T-helper 2 cell treated with Interferon-gamma antibody and Interleukin-4, amounts not matched to agents 5 μg/mL and 100 μg/mL, for 36 hours (primary cell): Measurements from ENCODE around the gene DGKB.
"Not testable (repeated sequence)": the region's sequence is repeated elsewhere in the genome, so short reads cannot be mapped to it uniquely, and the experiment has no call there.

ENCODE experiments used
- DNase-seq: peaks from one replicate; pipeline ENCODE4 v3.0.0; 2021; ENCODE audit warnings: low spot score
- H3K27ac Mint-ChIP-seq: one replicate; pipeline ENCODE4 v1.8.0; 2021; ENCODE audit warnings: mild to moderate bottlenecking, mixed read lengths
- H3K27me3 Mint-ChIP-seq: one replicate; pipeline ENCODE4 v1.8.0; 2021; ENCODE audit warnings: low read depth, mixed read lengths
- H3K36me3 Mint-ChIP-seq: one replicate; pipeline ENCODE4 v1.8.0; 2021; ENCODE audit warnings: low read depth, mixed read lengths
- H3K4me1 Mint-ChIP-seq: one replicate; pipeline ENCODE4 v1.8.0; 2021; ENCODE audit warnings: low read depth, mixed read lengths
- H3K4me3 Mint-ChIP-seq: one replicate; pipeline ENCODE4 v1.8.0; 2022; ENCODE audit warnings: mild to moderate bottlenecking, moderate library complexity, mixed read lengths
- H3K9me3 Mint-ChIP-seq: one replicate; pipeline ENCODE4 v1.8.0; 2021; ENCODE audit warnings: mixed read lengths

Gene DGKB

DNA sequence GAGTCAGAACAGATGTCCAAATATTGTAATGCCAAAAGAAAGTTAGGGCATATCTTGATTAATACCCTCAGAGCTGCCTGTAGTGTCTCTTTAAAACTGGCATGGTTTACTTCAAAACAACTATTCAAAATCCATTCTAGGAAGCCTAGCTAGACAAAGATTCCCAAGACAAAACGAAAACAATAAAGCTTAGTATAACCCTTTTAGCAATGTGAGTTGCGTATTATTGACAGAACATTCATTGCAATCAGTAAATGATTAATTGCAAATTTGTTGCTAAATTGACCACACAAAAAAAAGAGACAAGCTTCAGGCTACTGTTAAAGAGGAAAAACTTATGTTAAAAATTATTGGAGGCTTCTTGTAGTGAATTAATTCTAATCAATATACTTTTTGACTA lies 406.9 kb downstream of the DGKB start:
- H3K4me3 Mint-ChIP-seq: no peak overlapping the region
- peaks cover 6% of the 10 kb centered on the region for H3K9me3 Mint-ChIP-seq
- H3K4me1 Mint-ChIP-seq: no peaks in the 10 kb centered on the region
- H3K27ac Mint-ChIP-seq: no peak overlapping the region
- DNase-seq: no peak
- no peaks in the 10 kb centered on the region for H3K27me3 Mint-ChIP-seq
- no peaks in the 10 kb centered on the region for H3K36me3 Mint-ChIP-seq

DNA sequence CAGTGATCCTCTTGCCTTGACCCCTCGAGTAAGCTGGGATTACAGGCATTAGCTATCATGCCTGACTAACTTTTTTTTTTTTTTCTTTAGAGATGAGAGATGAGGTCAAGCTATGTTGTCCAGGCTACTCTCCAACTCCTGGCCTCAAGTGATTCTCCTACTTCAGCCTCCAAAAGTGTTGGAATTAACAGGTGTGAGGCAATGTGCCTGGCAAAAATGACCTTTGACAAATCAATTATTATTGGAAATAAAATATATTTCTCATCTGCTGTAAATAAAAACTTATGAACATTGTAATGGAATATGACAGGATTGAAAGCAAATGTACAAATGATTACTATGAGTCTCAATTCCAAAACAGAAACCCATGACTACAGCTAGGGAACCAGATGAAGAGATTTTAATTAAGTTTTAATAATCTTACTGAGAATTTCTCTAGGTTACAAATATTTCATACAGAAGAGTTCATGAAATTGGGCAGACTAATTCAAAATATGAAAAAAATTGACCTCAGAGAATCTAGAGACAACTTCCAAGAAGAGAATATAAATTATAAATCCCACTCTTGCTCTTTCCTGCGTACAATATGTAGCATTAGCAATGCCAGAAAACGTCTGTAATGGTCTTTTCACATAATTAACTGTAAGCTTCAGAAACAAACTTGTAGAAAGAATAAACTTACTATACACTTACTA lies 414.7 kb downstream of the DGKB start:
- Mint-ChIP-seq H3K9me3 (peaks cover 10% of the 10 kb centered on the region), H3K36me3 (no peaks in the 10 kb centered on the region), H3K4me3 (no peak overlapping the region), H3K27ac (no peak overlapping the region), H3K4me1 (no peaks in the 10 kb centered on the region), H3K27me3 (no peaks in the 10 kb centered on the region)
- DNase-seq: no peak

DNA sequence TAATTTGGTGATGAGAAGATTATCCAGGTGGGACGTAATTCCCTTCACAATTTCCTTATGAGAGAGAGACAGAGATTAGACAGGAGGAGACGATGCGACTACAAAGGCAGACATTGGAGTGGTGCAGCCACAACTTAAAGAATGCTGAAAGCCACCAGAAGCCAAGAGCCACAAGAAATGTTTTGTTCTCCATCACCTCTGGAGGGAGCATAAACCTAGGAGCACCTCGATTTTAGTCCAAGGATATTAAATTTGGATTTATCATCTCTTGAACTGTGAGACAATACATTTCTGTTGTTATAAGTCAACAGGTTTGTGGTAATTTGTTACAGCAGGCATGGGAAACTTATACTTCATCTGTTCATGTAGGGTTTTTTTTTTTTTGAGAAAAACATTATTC lies 418.9 kb downstream of the DGKB start:
- Mint-ChIP-seq H3K36me3 (no peaks in the 10 kb centered on the region), H3K4me3 (no peak overlapping the region), H3K27ac (no peak overlapping the region), H3K27me3 (no peaks in the 10 kb centered on the region), H3K9me3 (peaks cover 10% of the 10 kb centered on the region), H3K4me1 (no peaks in the 10 kb centered on the region)
- no peak for DNase-seq

DNA sequence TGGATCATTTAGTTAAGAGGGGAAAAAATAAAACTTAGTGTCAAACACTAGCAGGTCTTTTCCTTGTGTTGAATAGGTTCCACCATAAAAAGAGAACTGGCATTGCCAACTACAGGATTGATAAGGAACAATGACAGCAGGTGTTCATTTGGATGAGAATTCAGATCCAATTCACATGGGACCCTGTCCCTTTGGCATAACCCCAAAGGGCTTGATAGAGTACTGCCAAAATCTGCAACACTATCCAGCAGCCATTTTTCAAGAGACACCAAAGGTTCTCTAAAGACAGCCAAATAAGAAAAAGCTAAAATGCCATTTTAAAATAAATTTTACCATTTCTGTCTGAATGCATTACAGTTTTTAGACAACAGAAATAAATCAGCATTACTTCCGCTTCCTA lies 422.3 kb downstream of the DGKB start:
- Mint-ChIP-seq H3K27me3 (no peaks in the 10 kb centered on the region), H3K36me3 (no peaks in the 10 kb centered on the region), H3K4me3 (no peak overlapping the region), H3K9me3 (peaks cover 5% of the 10 kb centered on the region), H3K4me1 (no peaks in the 10 kb centered on the region), H3K27ac (no peak overlapping the region)
- DNase-seq: no peak

DNA sequence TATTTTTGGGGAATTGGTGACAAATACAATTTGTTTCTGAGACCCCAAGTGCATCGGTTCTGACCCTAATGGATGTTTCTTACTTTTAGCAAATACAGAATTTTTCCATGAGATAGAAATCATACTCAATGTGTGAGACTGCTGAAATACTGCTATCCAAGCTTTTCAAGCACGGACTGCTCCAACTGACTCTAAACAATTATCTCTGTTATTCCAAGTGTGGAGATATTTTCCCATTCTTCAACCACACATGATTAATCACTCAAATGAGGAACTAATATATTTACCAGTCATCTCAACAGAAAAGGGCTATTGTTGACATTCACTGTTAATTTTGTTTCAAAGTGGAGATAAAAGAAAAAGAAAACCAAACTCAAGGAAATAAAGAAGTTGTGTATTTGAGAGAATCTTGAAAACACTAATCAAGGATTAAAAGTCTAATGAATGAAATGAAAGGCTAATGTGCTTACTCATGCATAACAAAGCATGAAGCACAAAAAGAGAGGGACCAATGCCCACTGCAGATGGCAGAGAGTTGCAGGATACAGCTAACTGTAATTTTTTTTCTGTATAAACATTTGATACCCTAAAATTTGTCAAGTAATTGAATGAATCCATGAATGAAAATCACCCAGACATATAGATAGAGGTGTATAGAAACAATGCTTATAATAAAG lies 423.6 kb downstream of the DGKB start:
- Mint-ChIP-seq H3K9me3 (peaks cover 9% of the 10 kb centered on the region), H3K4me1 (no peaks in the 10 kb centered on the region), H3K27ac (no peak overlapping the region), H3K4me3 (no peak overlapping the region), H3K27me3 (no peaks in the 10 kb centered on the region), H3K36me3 (no peaks in the 10 kb centered on the region)
- DNase-seq: no peak

DNA sequence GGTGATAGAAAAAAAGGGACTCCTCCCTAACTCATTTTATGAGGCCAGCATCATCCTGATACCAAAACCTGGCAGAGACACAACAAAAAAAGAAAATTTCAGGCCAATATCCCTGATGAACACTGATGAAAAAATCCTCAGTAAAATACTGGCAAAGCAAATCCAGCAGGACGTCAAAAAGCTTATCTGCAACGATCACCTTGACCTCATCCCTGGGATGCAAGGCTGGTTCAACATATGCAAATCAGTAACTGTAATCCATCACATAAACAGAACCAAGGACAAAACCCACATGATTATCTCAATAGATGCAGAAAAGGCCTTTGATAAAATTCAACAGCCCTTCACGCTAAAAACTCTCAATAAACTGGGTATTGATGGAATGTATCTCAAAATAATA lies 440.8 kb downstream of the DGKB start:
- H3K36me3 Mint-ChIP-seq, H3K4me3 Mint-ChIP-seq, H3K4me1 Mint-ChIP-seq, DNase-seq, H3K27me3 Mint-ChIP-seq, H3K27ac Mint-ChIP-seq, H3K9me3 Mint-ChIP-seq: not testable (repeated sequence)

DNA sequence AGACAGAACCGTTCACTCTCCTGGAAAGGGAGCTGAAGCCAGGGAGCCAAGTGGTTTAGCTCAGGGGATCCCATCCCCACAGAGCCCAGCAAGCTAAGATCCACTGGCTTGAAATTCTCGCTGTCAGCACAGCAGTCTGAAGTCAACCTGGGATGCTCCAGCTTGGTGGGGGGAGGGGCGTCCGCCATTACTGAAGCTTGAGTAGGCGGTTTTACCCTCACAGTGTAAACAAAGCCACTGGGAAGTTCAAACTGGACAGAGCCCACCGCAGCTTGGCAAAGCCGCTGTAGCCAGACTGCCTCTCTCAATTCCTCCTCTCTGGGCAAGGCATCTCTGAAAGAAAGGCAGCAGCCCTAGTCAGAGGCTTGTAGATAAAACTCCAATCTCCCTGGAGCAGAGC lies 443.7 kb downstream of the DGKB start:
- not testable (repeated sequence) for H3K4me1 Mint-ChIP-seq, H3K9me3 Mint-ChIP-seq, H3K27me3 Mint-ChIP-seq, H3K4me3 Mint-ChIP-seq, DNase-seq, H3K27ac Mint-ChIP-seq, H3K36me3 Mint-ChIP-seq

DNA sequence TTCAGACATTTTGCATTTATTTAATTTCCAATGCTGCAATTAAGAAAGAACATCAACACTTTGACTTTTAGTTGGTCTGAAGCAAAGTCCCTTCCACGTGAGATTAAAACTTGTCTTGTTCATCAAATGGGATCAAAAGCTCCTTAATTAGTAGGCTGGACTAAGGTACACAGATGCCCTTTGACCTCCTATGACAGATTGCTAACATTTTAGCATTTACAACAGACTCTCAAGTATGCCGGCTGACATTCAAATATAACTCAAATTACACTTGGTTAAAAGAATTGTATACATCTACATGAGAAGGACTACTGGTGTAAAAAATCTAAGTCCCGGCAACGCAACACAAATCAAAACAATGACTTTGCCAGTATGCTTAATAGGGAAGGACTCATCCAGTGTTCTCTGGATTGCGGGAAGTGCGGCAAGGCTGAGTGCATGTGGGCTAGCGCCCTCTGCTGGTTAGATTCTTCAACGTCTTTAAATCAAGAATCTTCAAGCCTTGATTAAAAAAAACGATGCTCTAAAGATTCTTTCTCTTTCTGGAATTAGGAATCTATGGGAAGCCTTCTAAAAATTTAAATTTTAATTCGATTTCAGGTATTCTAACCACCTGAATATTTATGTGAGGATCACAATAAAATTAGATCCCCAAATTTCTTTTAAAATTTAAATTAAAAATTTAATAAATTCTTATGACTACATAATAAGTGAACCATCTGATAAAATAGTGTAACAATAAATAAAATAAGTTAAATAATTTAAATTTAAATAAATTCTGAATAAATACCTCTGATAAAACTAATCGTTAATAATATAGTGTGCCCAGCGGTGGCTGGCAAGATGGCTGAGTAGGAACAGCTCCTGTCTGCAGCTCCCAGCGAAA lies 444.7 kb downstream of the DGKB start:
- no peaks in the 10 kb centered on the region for H3K27me3 Mint-ChIP-seq
- no peaks in the 10 kb centered on the region for H3K4me1 Mint-ChIP-seq
- H3K36me3 Mint-ChIP-seq: no peaks in the 10 kb centered on the region
- no peak overlapping the region for H3K4me3 Mint-ChIP-seq
- no peak overlapping the region for H3K27ac Mint-ChIP-seq
- DNase-seq: peak; percentile 11
- no peaks in the 10 kb centered on the region for H3K9me3 Mint-ChIP-seq

DNA sequence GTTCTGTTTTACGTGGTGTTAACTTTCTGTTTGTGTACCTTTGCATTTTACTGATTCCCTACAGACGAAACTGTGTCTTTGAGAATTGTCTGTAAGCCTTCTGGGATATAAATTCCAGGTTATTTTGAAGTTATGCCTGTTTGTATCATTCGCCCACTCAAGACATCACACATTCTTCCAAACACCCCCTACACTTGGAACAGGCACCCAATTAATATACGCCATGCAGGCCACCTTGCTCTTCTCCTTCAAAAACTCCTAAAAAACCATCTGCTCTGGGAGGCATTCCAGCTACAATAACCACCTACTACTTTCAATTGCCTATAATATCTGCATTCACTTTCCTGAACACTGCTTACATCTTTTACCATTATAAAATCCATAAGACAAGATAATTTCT lies 453.3 kb downstream of the DGKB start:
- DNase-seq: no peak
- H3K27ac Mint-ChIP-seq: no peak overlapping the region
- H3K9me3 Mint-ChIP-seq: peaks cover 5% of the 10 kb centered on the region
- H3K4me3 Mint-ChIP-seq: no peak overlapping the region
- no peaks in the 10 kb centered on the region for H3K27me3 Mint-ChIP-seq
- H3K4me1 Mint-ChIP-seq: no peaks in the 10 kb centered on the region
- no peaks in the 10 kb centered on the region for H3K36me3 Mint-ChIP-seq

DNA sequence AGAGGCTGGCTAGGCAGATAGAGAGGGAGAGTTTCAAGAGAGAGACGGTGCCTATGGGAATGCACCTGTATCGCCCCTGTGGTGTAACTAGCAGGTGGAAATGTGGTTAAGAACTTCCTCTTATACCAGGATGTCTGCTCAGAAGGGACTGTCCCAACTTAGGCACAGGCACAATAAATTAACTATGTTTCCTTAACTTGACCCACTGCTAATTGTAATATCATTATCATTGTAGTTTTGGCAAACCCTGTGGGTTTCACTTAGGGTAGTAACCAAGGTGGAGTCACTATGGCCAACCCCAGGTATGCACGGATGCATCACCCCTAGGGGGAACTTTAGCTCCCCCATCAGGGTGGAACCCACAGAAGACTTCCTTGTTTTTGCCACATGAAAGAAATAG lies 455.7 kb downstream of the DGKB start:
- Mint-ChIP-seq H3K27me3 (no peaks in the 10 kb centered on the region), H3K27ac (no peak overlapping the region), H3K4me3 (no peak overlapping the region), H3K4me1 (no peaks in the 10 kb centered on the region), H3K9me3 (peaks cover 5% of the 10 kb centered on the region), H3K36me3 (no peaks in the 10 kb centered on the region)
- no peak for DNase-seq

DNA sequence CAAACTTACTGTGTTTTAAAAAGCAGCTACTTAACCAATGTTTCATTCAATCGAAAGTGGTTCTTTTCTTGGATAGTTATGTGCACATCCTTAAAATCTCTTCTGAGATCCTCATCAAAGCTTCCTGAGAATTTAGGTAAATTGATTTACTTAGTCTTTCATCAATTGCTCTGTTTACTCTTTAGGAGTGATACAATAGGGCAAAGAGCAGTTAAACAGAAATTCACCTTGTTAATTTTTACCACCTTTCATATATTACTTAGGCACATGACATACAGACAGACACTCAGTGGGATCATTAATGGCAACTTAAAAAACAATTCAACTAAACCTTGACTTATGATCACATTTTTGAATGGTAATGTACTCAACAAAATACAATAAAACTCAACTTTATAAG lies 456.3 kb downstream of the DGKB start:
- Mint-ChIP-seq H3K9me3 (peaks cover 5% of the 10 kb centered on the region), H3K4me3 (no peak overlapping the region), H3K4me1 (no peaks in the 10 kb centered on the region), H3K27me3 (no peaks in the 10 kb centered on the region), H3K36me3 (no peaks in the 10 kb centered on the region), H3K27ac (no peak overlapping the region)
- no peak for DNase-seq

DNA sequence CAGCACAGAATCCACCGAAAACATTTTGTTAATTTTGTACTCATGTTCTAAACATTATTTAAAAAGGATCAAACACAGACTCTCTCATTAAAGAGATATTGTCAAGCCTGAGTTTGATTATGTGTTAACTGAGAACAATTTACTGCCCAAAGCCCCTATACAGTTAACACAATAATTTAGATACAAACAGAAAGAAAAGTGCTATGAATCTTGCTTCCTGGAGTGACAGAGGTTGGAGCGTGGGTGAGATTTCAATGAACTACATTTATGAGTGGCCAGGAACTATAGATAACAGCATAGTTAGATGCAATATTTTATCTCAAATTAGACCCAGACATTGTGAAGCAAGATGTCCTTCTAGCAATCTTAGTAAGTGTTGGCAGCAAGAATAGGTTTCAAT lies 464.2 kb downstream of the DGKB start:
- no peak overlapping the region for H3K27ac Mint-ChIP-seq
- DNase-seq: no peak
- no peak overlapping the region for H3K4me3 Mint-ChIP-seq
- H3K36me3 Mint-ChIP-seq: no peaks in the 10 kb centered on the region
- H3K27me3 Mint-ChIP-seq: no peaks in the 10 kb centered on the region
- no peaks in the 10 kb centered on the region for H3K4me1 Mint-ChIP-seq
- H3K9me3 Mint-ChIP-seq: peaks cover 3% of the 10 kb centered on the region

DNA sequence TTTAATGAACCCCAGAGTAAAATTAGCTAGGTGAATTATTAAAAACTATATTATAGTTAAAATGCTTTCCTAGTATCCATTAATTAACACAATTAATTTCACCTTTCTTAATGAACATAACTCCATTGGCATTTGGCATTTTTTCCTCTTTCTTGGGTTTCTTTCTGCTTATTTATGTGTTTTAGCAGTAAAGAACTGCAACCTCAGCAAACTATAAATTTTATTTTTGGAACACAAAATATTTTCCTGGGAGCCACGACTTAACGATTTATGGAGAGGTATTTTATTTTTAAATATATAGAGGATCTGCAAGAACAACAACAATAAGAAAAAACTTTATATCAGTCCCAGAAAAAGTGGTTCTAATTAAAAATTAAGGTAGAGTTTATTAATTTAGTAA lies 465.7 kb downstream of the DGKB start:
- Mint-ChIP-seq H3K27ac (no peak overlapping the region), H3K36me3 (no peaks in the 10 kb centered on the region), H3K4me1 (no peaks in the 10 kb centered on the region), H3K27me3 (no peaks in the 10 kb centered on the region), H3K9me3 (peaks cover 12% of the 10 kb centered on the region), H3K4me3 (no peak overlapping the region)
- no peak for DNase-seq

DNA sequence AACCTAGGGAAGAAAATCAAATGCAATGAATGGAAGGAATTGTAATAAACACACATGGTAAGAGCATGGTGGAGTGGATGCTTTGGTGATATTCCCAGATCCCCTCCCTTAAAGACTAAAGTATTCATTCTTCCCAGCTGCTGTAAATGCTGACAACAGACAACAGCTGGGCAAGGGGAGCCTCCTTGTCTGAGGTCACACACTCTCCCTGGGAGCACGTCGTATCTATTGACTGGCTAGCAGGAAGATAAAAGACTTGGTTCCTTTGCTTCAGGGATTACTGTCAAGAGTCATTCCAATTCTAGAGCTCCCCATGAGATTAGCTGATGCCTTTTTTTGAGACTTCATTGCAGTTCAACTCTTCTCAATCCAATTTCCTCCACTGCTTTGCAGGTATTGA lies 469.6 kb downstream of the DGKB start:
- H3K27me3 Mint-ChIP-seq: no peaks in the 10 kb centered on the region

More for the DNA sequence above, 469.6 kb downstream of the DGKB start:
- no peak overlapping the region for H3K27ac Mint-ChIP-seq
- peaks cover 22% of the 10 kb centered on the region for H3K9me3 Mint-ChIP-seq
- H3K4me3 Mint-ChIP-seq: no peak overlapping the region
- H3K36me3 Mint-ChIP-seq: no peaks in the 10 kb centered on the region
- no peaks in the 10 kb centered on the region for H3K4me1 Mint-ChIP-seq
- DNase-seq: no peak
